Mesodermal cell (in vitro differentiated cells): ENCODE measurements around the gene NDUFA11.
"Not testable (repeated sequence)": the region's sequence is repeated elsewhere in the genome, so short reads cannot be mapped to it uniquely, and the experiment has no call there.

Source experiments
- H3K27ac ChIP-seq: 2 replicates; pipeline ENCODE4 v1.7.0; 2013; ENCODE audit warnings: mild to moderate bottlenecking, low read depth, low read length, moderate library complexity; ENCODE audit not compliant: severe bottlenecking
- H3K36me3 ChIP-seq: 2 replicates; pipeline ENCODE4 v1.7.1; 2013; ENCODE audit warnings: mild to moderate bottlenecking, low read length, moderate library complexity; ENCODE audit not compliant: control insufficient read depth, insufficient read depth
- H3K4me1 ChIP-seq: one replicate; pipeline ENCODE4 v1.7.1; 2013; ENCODE audit warnings: mild to moderate bottlenecking, low read length; ENCODE audit not compliant: insufficient read depth, control insufficient read depth, poor library complexity, severe bottlenecking
- H3K4me3 ChIP-seq: 2 replicates; pipeline ENCODE4 v1.7.0; 2013; ENCODE audit warnings: low read length, control low read depth, mild to moderate bottlenecking; ENCODE audit not compliant: insufficient read depth, poor library complexity, severe bottlenecking; ENCODE audit errors: extremely low read depth
- H3K9me3 ChIP-seq: 2 replicates; pipeline ENCODE4 v1.7.1; 2013; ENCODE audit warnings: mild to moderate bottlenecking, low read length, moderate library complexity; ENCODE audit not compliant: control insufficient read depth
- whole genome bisulfite sequencing, 2 experiments: methylation state at CpG; one replicate each; pipeline ENCODE4 v1.1.5; 2013; ENCODE audit warnings: missing lambda C conversion rate in 2 of 2; ENCODE audit not compliant: insufficient coverage in 2 of 2; 5-methylcytosine and 5-hydroxymethylcytosine counted together

Gene NDUFA11

GRCh38 chr19:5883157-5883873, 20.3 kb downstream of the NDUFA11 start:
- WGBS, 2 experiments: 79 to 91% methylated on average over 5 to 6 of the region's 13 CpGs
- H3K4me3 ChIP-seq: not testable (repeated sequence)

GRCh38 chr19:5882421-5882968, 21.1 kb downstream of the NDUFA11 start:
- Histone ChIP-seq H3K9me3 (no peaks in the 10 kb centered on the region), H3K27ac (no peak overlapping the region), H3K36me3 (no peaks in the 10 kb centered on the region), H3K4me3 (no peak overlapping the region), H3K4me1 (peaks cover 8% of the 10 kb centered on the region)
- 85 to 88% methylated on average over 4 to 9 of the region's 9 CpGs for WGBS, 2 experiments

More at GRCh38 chr19:5883157-5883873, 20.3 kb downstream of the NDUFA11 start:
- H3K27ac ChIP-seq, H3K9me3 ChIP-seq, H3K36me3 ChIP-seq, H3K4me1 ChIP-seq: not testable (repeated sequence)

- no peaks in the 10 kb centered on the region for H3K36me3 ChIP-seq
These were observed 21.9 kb downstream of the NDUFA11 start for GRCh38 chr19:5881543-5882299.

GRCh38 chr19:5880604-5881078, 22.9 kb downstream of the NDUFA11 start:
- Histone ChIP-seq H3K9me3 (no peaks in the 10 kb centered on the region), H3K27ac (no peak overlapping the region), H3K4me1 (peaks cover 8% of the 10 kb centered on the region), H3K4me3 (no peak overlapping the region), H3K36me3 (no peaks in the 10 kb centered on the region)
- WGBS, 2 experiments: 25 to 33% methylated on average over 10 to 15 of the region's 15 CpGs

More at GRCh38 chr19:5881543-5882299, 21.9 kb downstream of the NDUFA11 start:
- Histone ChIP-seq H3K4me3 (no peak overlapping the region), H3K4me1 (peaks cover 8% of the 10 kb centered on the region), H3K27ac (no peak overlapping the region), H3K9me3 (no peaks in the 10 kb centered on the region)
- 78 to 83% methylated on average over 10 to 11 of the region's 19 CpGs for whole genome bisulfite sequencing, 2 experiments

GRCh38 chr19:5880196-5880595, 23.4 kb downstream of the NDUFA11 start:
- 69 to 72% methylated on average over 3 to 4 of the region's 6 CpGs for WGBS, 2 experiments
- Histone ChIP-seq H3K4me1 (peaks cover 8% of the 10 kb centered on the region), H3K9me3 (no peaks in the 10 kb centered on the region), H3K27ac (no peak overlapping the region), H3K36me3 (no peaks in the 10 kb centered on the region), H3K4me3 (no peak overlapping the region)

- no peak overlapping the region for H3K27ac ChIP-seq
- H3K4me3 ChIP-seq: no peak overlapping the region
- peaks cover 8% of the 10 kb centered on the region for H3K4me1 ChIP-seq
- H3K9me3 ChIP-seq: no peaks in the 10 kb centered on the region
- 87 to 100% methylated on average over 4 to 5 of the region's 9 CpGs for WGBS, 2 experiments
- H3K36me3 ChIP-seq: no peaks in the 10 kb centered on the region
These were observed 25.7 kb downstream of the NDUFA11 start for GRCh38 chr19:5877882-5878281.

GRCh38 chr19:5877427-5877826, 26.2 kb downstream of the NDUFA11 start:
- no peak overlapping the region for H3K4me3 ChIP-seq
- no peaks in the 10 kb centered on the region for H3K9me3 ChIP-seq
- WGBS, 2 experiments: 87 to 92% methylated on average over 4 to 8 of the region's 8 CpGs
- no peaks in the 10 kb centered on the region for H3K36me3 ChIP-seq
- H3K27ac ChIP-seq: no peak overlapping the region
- peaks cover 8% of the 10 kb centered on the region for H3K4me1 ChIP-seq

- H3K9me3 ChIP-seq, H3K27ac ChIP-seq, H3K36me3 ChIP-seq, H3K4me1 ChIP-seq, H3K4me3 ChIP-seq: not testable (repeated sequence)
- 95 to 96% methylated on average over 6 of the region's 7 CpGs for WGBS, 2 experiments
These were observed 29.1 kb downstream of the NDUFA11 start for GRCh38 chr19:5874496-5874895.

GRCh38 chr19:5873617-5874199, 29.9 kb downstream of the NDUFA11 start:
- Histone ChIP-seq H3K4me1 (no peaks in the 10 kb centered on the region), H3K36me3 (no peaks in the 10 kb centered on the region), H3K9me3 (no peaks in the 10 kb centered on the region), H3K27ac (no peak overlapping the region), H3K4me3 (no peak overlapping the region)
- 90 to 97% methylated on average over 11 to 12 of the region's 12 CpGs for WGBS, 2 experiments

GRCh38 chr19:5870986-5871394, 32.6 kb downstream of the NDUFA11 start:
- H3K4me3 ChIP-seq: no peak overlapping the region
- H3K9me3 ChIP-seq: no peaks in the 10 kb centered on the region
- H3K36me3 ChIP-seq: no peaks in the 10 kb centered on the region
- no peaks in the 10 kb centered on the region for H3K4me1 ChIP-seq
- 88 to 94% methylated on average over 10 to 12 of the region's 12 CpGs for WGBS, 2 experiments
- H3K27ac ChIP-seq: no peak overlapping the region
